Kidney (tissue), 14 donors: Measurements from ENCODE around the gene CEP135. TPM values are rescaled to one million over a fixed set of nuclear protein-coding genes. Genes with fewer than 3 reads are reported as not detected.
"Not testable (repeated sequence)": the region's sequence is repeated elsewhere in the genome, so short reads cannot be mapped to it uniquely, and the experiment has no call there.

Experiments
- DNase-seq, 5 donors: peaks; one replicate each; pipeline ENCODE4 v3.0.0-alpha.2; 2013 to 2020
- FAIRE-seq: peaks from 2 replicates; lab custom pipeline; 2012; peaks lifted over from hg19 to GRCh38; lab: Jason Lieb, UNC
- H3K27ac ChIP-seq, 2 donors: one replicate each; pipeline ENCODE4 v1.7.0; 2013; ENCODE audit warnings: low read depth in 2 of 2, low read length in 2 of 2, inconsistent platforms in 1 of 2
- H3K27me3 ChIP-seq: one replicate; pipeline ENCODE4 v1.7.1; 2013; ENCODE audit warnings: low read length, inconsistent platforms; ENCODE audit not compliant: control insufficient read depth, insufficient read depth
- H3K36me3 ChIP-seq, 3 donors: one replicate each; pipeline versions ENCODE4 v1.7.0 to v1.7.1; 2013; ENCODE audit warnings: low read length in 3 of 3, control low read depth in 1 of 3, inconsistent platforms in 1 of 3; ENCODE audit not compliant: insufficient read depth in 3 of 3, control insufficient read depth in 2 of 3
- H3K4me1 ChIP-seq, 3 donors: one replicate each; pipeline versions ENCODE4 v1.7.0 to v1.7.1; 2013; ENCODE audit warnings: low read length in 3 of 3, inconsistent platforms in 1 of 3, low read depth in 1 of 3; ENCODE audit not compliant: control insufficient read depth in 2 of 3, insufficient read depth in 2 of 3
- H3K4me3 ChIP-seq, 3 donors: one replicate each; pipeline versions ENCODE4 v1.7.0 to v1.8.1; 2013; ENCODE audit warnings: low read length in 3 of 3, control low read depth in 1 of 3, inconsistent platforms in 1 of 3
- H3K9ac ChIP-seq, 3 donors: one replicate each; pipeline versions ENCODE4 v1.7.0 to v1.7.1; 2013; ENCODE audit warnings: low read length in 3 of 3, control low read depth in 1 of 3, inconsistent platforms in 1 of 3
- H3K9me3 ChIP-seq, 3 donors: one replicate each; pipeline versions ENCODE4 v1.7.0 to v1.7.1; 2013; ENCODE audit warnings: low read length in 3 of 3, control low read depth in 1 of 3, inconsistent platforms in 1 of 3; ENCODE audit not compliant: control insufficient read depth in 2 of 3, insufficient read depth in 1 of 3
- CTCF ChIP-seq: IDR thresholded peaks from 3 replicates; pipeline ENCODE4 v1.5.1; 2012; ENCODE audit warnings: mild to moderate bottlenecking, moderate library complexity, borderline replicate concordance; ENCODE audit not compliant: insufficient read depth; ENCODE audit errors: extremely low read depth
- intact Hi-C: fragments of 100-400 bp; cut with DNase I; formaldehyde crosslinking; loops from one replicate; pipeline ENCODE4 v1.11.1; 2022
- polyA plus RNA-seq: library from polyadenylated mRNA; stranded (reverse); fragments of 350-450 nt; fragmentation: Illumina TruSeq; extraction: RNeasy Lipid Tissue Mini Kit (QIAGEN cat#74804); gene quantifications from one replicate; pipeline ENCODE4 v1.2.3, GENCODE V29; 2014; ENCODE audit warnings: low read depth, low replicate concordance; ENCODE audit not compliant: insufficient read depth
- total RNA-seq: library from RNA; stranded (reverse); fragmentation: NEBNext Ultra II Directional; extraction: Animal tissue kit (Norgen Biotek cat#: 25700); gene quantifications from one replicate; pipeline ENCODE4 v1.2.1, GENCODE V29; 2021
- donor health status: control.
- donor health status: control.
- donor health status: control.
- donor health status: control.
- donor health status: control.
- donor health status: DM: yes; HTN: yes; CAD: no.
- donor health status: Normal renal cell carcinoma (clear cell type).

CEP135 gene
- total and polyA plus RNA-seq, 2 donors from 2014 or later, result 2.3 to 9.2 TPM

GRCh38 chr4:55931043-55931442 lies 17.7 kb upstream of the CEP135 start:
- Histone ChIP-seq H3K27ac (no peak overlapping the region), H3K4me3 (no peak overlapping the region), H3K36me3 (no peaks in the 10 kb centered on the region), H3K9me3 (peaks cover 0 to 10% (median 0%) of the 10 kb centered on the region in 3 donors), H3K27me3 (no peaks in the 10 kb centered on the region), H3K4me1 (peaks cover 0 to 3% (median 0%) of the 10 kb centered on the region in 3 donors), H3K9ac (no peak overlapping the region)
- no peak for TF ChIP-seq CTCF
- intact Hi-C loops, result no loop called here
- DNase-seq (no peak), FAIRE-seq (no peak)

DNA sequence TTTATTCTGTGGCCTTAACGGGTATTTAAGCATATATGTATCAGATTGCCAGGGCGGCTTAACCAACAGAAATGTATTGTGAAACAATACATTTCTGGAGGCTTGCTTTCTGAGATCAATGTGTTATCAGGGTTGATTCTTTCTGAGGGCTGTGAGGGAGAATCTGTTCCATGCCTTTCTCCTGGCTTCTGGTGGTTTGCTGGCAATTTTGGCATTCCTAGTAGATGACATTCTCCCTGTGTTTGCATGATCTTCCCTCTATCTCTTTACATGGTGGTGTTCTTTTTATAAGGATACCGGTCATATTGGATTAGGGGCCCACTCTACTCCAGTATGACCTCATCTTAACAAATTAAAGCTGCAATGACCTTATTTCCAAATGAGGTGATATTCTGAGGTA lies 16.9 kb upstream of the CEP135 start:
- Histone ChIP-seq H3K9me3 (peaks cover 0 to 10% (median 0%) of the 10 kb centered on the region in 3 donors), H3K4me3 (no peak overlapping the region), H3K9ac (no peak overlapping the region), H3K27ac (no peak overlapping the region), H3K36me3 (no peaks in the 10 kb centered on the region), H3K4me1 (no peaks in the 10 kb centered on the region), H3K27me3 (no peaks in the 10 kb centered on the region)
- no peak for TF ChIP-seq CTCF
- no peak for DNase-seq
- no peak for FAIRE-seq
- intact Hi-C loops, result no loop called here

DNA sequence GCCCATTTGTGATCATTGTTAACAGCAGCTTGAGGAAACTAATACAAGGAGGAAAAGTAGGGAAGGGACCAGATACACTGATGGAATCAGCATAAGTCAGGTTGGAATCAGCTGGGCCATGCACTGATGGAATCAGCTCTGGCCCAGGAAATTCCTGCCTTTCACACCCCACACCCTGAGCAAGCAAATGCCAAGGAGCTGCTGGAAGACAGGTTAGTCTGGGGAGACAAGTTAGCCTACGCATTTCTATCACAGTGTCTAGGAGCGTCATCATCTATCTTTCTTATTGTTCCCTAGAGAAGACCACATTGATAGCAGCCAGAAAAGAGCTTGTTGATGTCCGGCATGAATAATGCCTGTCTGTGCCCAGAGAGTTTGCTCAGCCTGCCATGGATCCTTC lies 16.2 kb upstream of the CEP135 start:
- H3K36me3 ChIP-seq, result no peaks in the 10 kb centered on the region
- no peak overlapping the region for H3K9ac ChIP-seq
- no peak overlapping the region for H3K4me3 ChIP-seq
- FAIRE-seq, result no peak
- H3K4me1 ChIP-seq, result no peaks in the 10 kb centered on the region
- no peak for DNase-seq
- no peak overlapping the region for H3K27ac ChIP-seq
- no peak for TF ChIP-seq CTCF
- intact Hi-C loops, result no loop called here
- H3K27me3 ChIP-seq, result no peaks in the 10 kb centered on the region
- H3K9me3 ChIP-seq, result peaks cover 0 to 14% (median 0%) of the 10 kb centered on the region in 3 donors

DNA sequence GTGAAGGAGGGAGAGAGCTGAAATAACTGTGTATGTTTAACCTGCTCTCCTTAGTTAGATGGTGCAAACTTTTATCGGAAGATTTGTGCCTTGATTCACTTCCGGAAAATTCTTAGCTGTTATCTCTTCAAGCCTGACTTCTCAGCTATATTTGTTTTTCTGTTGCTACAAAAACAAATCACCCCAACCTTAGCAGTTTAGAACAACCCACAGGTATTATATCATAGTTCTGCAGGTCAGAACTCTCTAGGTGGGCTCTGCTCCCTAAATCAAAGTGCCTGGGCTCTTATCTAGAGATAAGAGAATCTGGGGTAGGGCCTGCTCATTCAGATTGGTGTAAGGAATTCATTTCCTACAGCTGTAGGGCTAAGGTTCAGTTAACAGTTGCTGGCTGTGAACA lies 15.1 kb upstream of the CEP135 start:
- Histone ChIP-seq H3K9ac (no peak overlapping the region), H3K27me3 (no peaks in the 10 kb centered on the region), H3K27ac (no peak overlapping the region), H3K4me3 (no peak overlapping the region), H3K36me3 (no peaks in the 10 kb centered on the region), H3K4me1 (no peaks in the 10 kb centered on the region), H3K9me3 (peaks cover 0 to 12% (median 0%) of the 10 kb centered on the region in 3 donors)
- no peak for FAIRE-seq
- DNase-seq, result no peak
- intact Hi-C loops, result no loop called here
- no peak for TF ChIP-seq CTCF

GRCh38 chr4:55935907-55936306 lies 12.8 kb upstream of the CEP135 start:
- H3K27ac ChIP-seq, H3K9ac ChIP-seq, H3K4me1 ChIP-seq, H3K4me3 ChIP-seq, FAIRE-seq, H3K36me3 ChIP-seq, H3K27me3 ChIP-seq, intact Hi-C loops, DNase-seq: not testable (repeated sequence)
- peaks cover 0 to 12% (median 0%) of the 10 kb centered on the region in 3 donors for H3K9me3 ChIP-seq
